Uterus (tissue), 2 donors: ENCODE measurements around the gene SH3TC1.

Experiments used
- POLR2A ChIP-seq, 2 donors: fragments of 450-650 bp; IDR thresholded peaks; one replicate each; pipeline ENCODE4 v1.6.1; 2016; ENCODE audit warnings: antibody characterized with exemption in 2 of 2, mild to moderate bottlenecking in 1 of 2, moderate library complexity in 1 of 2
- TF ChIP-seq, protein P1 (sequence below), 4 experiments: fragments of 200-600 bp in 2 of 4; fragments of 450-650 bp in 2 of 4; sonication (generic) in 2 of 4; IDR thresholded peaks; one replicate each; pipeline ENCODE4 v1.5.1; 2016 to 2019; ENCODE audit warnings: antibody characterized with exemption in 4 of 4, mild to moderate bottlenecking in 2 of 4, moderate library complexity in 1 of 4

DNA sequence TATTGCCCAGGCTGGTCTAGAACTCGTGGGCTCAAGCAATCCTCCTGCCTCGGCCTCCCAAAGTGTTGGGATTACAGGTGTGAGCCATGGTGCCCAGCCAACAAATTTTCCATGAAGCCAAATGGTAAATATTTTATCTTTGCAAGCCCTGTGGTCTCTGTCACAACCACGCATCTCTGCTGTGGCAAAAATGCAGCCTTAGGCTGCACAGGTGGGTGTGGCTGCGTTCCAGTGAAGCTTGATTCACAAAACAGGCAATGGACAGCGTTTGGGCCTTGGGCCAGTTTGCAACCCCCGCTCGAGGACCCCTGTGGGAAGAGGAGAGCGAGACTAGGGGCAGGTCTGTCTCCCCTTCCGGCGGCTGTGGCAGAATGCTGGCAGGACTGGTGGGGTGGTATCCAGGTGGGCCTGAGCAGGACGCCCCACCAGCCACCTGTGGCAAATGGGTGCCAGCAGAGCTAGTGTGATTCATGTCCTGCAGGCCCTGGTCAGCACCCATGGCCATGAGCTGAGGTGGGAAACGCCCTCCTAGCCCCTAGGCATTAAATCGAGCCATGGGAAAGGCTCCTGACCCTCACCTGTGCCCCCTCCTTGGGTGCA is 90.2 kb downstream of the SH3TC1 start:
- TF ChIP-seq, protein P1, sequence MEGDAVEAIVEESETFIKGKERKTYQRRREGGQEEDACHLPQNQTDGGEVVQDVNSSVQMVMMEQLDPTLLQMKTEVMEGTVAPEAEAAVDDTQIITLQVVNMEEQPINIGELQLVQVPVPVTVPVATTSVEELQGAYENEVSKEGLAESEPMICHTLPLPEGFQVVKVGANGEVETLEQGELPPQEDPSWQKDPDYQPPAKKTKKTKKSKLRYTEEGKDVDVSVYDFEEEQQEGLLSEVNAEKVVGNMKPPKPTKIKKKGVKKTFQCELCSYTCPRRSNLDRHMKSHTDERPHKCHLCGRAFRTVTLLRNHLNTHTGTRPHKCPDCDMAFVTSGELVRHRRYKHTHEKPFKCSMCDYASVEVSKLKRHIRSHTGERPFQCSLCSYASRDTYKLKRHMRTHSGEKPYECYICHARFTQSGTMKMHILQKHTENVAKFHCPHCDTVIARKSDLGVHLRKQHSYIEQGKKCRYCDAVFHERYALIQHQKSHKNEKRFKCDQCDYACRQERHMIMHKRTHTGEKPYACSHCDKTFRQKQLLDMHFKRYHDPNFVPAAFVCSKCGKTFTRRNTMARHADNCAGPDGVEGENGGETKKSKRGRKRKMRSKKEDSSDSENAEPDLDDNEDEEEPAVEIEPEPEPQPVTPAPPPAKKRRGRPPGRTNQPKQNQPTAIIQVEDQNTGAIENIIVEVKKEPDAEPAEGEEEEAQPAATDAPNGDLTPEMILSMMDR (IDR thresholded peaks at IDR 0.05): no peak
- no peak for TF ChIP-seq POLR2A (IDR thresholded peaks at IDR 0.05)
